Measurements from ENCODE around the gene PPP1R2B. TPM values are rescaled to one million over a fixed set of nuclear protein-coding genes. Genes with fewer than 3 reads are reported as not detected.

PPP1R2B gene
- total RNA-seq, 1 donor from 2014 or later = 0.06 TPM

GRCh38 chr5:156893517-156893916 lies 43.4 kb downstream of the PPP1R2B start:
- no peak for DNase-seq (ENCODE audit: low read depth)
- no peak for TF ChIP-seq CTCF (conservative IDR thresholded peaks at IDR 0.05; ENCODE audit: low read depth, low read length)
- H3K4me3 ChIP-seq (ENCODE audit: low read depth, low read length) = no peak overlapping the region

GRCh38 chr5:156896546-156896945 lies 46.5 kb downstream of the PPP1R2B start:
- no peak for DNase-seq (ENCODE audit: low read depth)
- TF ChIP-seq CTCF (conservative IDR thresholded peaks at IDR 0.05; ENCODE audit: low read depth, low read length) = no peak
- H3K4me3 ChIP-seq (ENCODE audit: low read depth, low read length) = no peak overlapping the region

Other genes with a start within 250 kb of the PPP1R2B start
- gene TIMD4, start 112.9 kb downstream of the PPP1R2B start, total RNA-seq = 0.17 TPM in 1 of 2 replicates, not detected in the other
- gene HAVCR1, start 208.8 kb downstream of the PPP1R2B start, total RNA-seq = 11.4 and 25.8 TPM in 2 replicates

Data from epithelial cell of proximal tubule (primary cell).